Inferior parietal cortex (tissue), 1 donor: ENCODE results near the gene IGF2BP3.

ENCODE experiments used
- DNase-seq: peaks from one replicate; pipeline ENCODE4 v3.0.0-alpha.2; 2016; ENCODE audit errors: extremely low spot score

The IGF2BP3 gene

DNA sequence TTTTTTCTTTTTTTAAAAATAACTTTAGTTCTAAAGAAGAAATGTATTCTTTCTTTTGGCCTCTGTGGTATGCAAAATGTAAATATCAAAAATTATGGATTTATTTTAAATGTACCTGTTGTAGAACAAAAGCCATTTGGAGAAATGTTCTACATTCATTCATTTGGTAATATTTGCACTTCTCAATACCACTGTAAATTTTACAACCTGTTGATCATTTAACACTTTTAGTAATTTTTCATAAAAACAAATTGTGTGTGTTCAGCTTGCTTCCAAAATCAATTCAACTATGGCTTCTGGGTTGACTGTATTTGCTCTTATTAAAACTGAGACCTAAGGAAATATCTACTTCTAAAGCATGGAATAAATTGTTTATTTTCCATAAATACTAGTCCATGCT lies 2.3 kb upstream of the IGF2BP3 start:
- DNase-seq = no peak

DNA sequence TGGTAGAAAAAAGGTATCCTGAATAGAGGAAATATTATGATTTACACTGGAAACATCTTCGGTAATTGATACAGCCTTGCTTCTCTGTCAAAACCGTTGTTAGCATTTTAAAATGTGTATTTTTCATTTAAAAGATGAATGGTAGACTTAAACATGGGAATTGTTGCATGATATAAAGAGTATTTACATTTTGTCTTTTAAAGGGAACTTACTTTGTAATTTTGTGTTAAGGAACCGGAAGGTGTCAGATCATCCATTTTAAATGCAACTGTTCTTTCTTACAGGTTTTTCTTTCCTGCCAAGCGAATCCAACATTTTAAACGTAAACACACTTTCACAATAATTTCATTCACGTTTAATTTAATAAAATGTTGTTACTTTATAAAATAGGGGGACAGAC lies 1.8 kb upstream of the IGF2BP3 start:
- DNase-seq = no peak

DNA sequence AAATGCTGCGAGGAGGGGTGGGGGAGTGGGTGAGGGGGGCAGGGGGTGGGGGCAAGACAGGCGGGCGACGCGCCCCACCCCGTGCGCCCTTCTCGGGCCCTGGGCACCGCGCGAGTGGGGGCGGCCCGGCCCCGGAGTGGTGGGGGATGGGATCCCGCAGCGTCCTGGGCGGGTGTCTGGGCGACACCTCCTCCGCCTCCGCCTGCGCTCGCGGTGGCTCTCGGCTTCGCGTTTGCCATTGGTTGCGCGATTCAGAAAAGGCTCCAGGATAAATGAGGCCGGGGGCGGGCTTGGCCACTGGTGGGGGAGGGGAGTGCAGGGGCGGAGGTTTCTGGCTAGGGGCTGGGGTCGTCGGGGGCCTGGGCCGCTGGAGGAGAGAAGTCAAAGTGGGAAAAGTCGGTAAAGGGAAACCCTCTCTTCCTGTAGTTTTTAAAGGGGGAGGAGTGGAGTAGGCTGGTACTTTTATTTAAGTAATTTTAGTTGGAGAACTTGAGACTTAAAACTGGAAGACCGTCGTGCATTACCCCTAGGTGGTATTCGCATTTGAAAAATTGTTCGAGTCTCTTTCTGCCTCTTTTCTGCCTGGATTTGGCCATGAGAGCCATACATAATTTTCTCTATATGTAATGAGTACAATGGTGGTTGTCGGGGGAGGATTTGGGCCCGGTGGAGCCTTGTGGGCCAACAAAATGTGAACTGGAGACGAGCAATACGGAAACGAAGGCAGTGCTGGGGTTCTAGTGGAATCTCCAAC lies 992 bp upstream of the IGF2BP3 start:
- DNase-seq = no peak

DNA sequence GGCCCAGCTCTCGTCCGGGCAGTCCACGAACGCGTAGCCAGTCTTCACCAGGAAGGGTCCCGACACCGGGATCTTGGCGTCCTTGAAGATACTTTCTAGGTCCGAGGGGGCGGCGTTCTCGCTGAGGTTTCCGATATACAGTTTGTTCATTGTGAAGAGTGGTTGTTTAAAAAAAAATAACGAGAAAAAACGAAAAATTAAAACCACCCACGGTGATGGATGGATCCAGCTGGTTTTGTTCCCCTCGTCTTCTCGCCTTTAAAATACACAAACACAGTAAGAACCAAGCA lies 385 bp downstream of the IGF2BP3 start:
- DNase-seq = no peak

DNA sequence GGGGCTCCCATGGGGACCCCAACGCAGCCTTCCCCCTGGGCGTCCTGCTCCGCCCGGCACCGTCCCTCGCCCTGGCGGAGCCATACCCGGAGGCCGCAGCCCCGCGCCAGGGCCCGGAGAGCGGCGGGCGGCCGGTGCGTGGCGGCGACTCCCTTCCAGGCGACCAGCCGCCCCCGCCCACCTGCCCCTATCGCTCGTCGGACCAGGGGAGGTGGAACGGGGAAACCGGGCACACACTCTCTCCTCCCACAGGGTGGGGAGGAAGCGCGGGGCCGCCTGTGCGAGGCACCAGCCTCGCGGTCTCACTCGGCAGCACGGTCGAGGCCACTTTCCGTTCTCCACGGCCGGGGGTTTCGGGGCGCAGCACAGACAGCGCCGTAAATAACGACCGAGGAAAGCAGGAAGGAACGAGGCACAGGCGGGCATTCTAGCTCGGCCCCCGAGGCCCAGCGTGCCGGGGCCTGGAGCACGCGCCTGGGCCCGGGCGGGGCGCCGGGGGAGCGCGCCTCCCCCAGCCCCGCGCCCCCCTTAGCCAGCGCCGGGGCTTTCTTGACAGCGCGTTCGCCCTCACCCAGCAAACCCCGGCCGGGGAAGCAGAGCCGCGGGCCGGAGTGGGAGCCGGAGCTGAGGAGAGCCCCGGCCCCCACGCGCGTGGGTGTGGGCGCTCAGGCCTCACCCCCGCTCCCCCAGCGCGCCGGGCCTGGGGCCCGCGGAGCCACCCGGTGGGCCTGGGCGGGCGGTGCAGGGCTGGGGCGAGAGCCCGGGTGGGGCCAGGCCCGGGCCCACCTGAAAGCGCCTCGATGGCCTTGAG lies 936 bp downstream of the IGF2BP3 start:
- DNase-seq = no peak

DNA sequence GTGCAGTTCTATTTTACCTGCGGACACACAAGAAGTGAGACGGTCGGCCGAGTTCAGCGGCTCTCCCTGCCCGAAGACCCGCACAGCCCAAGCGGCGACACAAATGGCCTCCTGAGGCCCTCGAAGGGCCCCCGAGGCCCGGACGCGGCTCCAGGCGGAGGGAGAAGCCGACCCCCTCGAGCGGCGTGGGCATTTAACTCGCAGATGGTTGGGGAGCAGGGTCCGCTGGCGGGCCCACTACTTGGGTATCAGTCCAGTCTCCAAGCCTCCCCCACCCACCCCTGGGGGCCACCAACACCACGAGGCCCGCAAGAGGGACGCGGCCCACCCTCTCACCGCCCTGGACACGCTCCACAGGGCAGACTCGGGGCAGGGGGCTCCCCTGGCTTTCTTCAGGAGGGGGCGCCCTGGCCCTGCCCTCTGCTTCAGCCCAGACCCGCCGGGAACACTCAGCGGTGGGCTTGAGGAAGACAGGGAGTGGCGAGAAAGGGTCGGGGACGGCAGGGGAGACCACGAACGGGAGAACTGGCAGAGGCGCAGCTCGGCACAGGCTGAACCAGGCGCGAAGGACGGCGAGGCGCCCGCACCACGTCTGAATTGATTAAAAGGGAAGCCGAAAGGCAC lies 1.7 kb downstream of the IGF2BP3 start:
- DNase-seq = no peak

DNA sequence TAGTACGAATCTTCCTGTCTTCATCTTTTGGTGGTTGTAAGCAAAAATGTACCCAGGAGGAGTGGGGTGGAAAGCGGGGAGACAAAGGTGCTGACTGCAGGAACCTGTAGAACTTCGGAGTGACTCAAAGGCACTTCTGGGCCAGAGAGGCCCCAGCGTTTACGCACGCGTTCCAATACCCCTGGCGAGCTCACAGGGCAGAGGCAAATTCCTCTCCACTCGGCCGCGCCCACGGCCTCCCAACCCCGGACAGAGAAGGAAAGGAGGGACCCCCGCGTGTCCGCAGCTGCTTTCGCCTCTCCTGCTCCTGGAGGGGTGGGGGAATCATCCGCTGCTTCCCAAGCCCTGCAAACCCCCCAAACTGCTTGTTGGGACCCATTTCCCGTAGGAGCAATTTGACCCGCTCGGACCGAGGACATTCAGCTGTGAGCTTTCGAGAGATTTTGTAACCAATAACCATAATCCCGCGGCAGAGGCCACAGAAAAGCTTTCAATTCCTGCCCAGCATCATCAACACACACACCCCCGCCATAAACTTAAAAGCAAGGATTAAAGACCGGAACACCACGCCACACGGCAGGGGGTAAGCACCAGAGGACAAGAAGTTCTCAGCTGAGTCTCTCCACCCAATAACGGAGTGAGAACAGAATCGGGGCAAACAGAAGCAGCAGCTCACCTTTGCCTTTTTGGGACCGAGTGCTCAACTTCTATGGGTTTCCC lies 2.3 kb downstream of the IGF2BP3 start:
- no peak for DNase-seq

DNA sequence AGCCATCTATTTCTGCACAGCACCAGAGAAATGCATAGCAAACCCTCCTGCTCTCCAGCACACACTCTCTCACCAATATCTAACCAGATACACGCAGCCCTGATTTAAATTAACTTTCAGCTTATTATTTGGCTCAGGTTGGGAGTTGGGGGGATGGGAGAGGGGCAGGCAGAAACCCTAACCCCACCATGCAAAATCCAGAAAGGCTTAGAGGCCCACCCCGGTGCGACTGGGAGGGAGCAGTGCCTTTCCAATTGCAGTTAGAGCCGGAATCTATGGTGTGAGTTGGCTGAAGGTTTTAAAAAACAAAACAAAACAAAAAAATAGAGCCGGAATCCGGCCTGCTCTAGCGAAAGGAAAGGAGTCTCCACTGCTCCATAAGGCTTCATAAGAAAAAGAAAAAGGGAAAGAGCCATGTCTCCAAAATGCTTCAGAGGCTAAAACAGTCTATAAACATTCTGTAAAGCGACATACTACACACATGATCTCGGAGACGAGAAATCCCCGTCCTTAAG lies 2.9 kb downstream of the IGF2BP3 start:
- no peak for DNase-seq

DNA sequence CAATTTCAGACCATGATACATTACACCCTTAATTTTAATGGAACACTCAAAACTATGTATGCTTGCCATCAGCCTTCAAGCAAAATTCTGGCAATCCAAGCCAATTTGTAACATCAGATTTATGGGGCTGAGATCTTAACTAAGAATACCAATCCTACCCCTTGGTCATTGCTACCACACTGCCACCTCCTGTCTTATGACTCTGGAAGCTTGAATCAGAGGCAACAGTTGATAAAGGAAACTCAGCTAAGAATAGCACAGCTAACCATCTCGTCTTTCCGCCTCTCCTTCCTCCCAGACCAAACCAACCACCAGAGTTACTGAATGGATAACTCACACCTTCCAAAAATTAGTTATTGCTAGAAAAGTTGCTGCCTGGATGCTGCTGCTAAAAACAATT lies 7.4 kb downstream of the IGF2BP3 start:
- no peak for DNase-seq

DNA sequence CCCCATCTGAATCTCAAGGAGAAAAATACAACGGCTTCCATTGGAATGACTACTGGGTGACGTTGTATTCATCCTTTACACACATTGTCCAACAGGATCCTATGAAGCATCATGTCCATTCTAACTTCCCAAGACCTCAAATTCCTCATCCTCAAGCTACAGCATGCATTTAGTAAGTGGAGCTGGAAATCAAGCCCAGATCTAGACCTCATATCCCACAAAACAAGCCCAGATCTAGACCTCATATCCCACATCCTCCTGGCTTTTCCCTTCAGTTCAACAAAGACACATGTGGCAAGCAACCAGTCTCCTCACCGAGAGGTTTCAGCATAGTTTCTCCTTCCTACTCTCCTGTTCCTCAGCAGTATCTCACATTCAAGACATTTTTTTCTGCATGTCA lies 12.2 kb downstream of the IGF2BP3 start:
- DNase-seq = no peak

DNA sequence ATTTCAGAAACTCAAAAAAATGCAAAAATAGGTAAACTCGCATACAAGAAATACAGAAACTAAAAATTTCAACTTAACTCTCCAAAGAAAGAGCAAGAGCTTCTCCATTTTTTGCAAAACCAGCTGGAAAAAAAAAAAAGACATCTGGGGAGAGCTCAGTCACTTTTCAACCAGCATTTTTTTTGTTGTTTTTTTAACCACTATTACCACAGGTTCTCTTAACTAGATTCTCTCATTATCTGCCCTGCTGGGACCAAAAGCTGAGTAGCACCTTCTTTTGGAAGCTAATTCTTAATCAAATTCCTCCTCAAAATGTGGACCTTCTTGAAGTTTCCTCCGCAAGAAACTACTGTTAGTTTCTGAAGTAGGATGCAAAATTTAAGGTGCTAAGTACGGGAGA lies 14.2 kb downstream of the IGF2BP3 start:
- no peak for DNase-seq

DNA sequence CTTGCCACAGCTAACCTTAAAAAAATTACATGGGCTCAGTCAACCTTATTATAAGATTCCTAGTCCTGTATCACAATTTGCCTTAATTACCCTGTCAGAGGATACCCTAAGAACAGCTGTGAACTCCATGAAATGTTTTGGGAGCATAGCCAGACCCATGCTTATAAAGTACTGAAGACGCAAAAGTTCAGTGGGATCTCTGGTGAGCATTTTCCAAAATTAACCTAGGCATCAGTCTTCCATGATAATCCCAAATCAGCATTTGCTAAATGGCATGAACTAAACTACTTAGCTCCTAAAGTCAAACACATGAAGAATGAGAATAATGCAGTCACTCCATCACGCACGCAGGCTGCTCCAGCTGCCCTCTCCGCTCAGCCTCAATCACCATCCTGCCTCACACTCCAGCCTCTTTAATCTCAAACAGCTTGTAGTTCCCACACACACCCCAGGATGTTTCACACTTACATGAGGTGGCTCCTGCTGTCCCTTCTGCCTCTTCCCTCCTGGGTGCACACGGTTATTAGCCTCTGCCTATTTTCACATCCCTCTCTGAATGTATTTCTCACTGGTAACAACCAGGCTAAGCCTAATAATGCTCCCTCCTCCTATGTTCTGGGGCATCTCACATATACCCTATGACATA lies 15.3 kb downstream of the IGF2BP3 start:
- no peak for DNase-seq

DNA sequence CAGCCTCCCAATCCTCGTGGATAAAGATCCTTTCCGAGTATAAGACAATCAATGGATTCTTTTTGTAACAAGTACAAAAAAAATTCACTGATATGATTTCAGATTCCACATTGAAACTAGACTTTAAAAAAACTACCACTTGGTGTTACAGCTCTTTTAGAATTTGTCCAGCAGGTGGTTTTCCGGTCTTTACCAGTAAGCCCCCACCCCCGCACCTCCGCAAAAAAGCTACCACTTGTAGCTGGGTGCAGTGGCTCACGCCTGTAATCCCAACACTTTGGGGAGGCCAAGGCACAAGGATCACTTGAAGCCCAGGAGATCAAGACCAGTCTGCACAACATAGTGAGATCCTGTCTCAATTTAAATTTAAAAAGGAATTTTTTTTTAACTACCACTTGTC lies 19.8 kb downstream of the IGF2BP3 start:
- DNase-seq = no peak

DNA sequence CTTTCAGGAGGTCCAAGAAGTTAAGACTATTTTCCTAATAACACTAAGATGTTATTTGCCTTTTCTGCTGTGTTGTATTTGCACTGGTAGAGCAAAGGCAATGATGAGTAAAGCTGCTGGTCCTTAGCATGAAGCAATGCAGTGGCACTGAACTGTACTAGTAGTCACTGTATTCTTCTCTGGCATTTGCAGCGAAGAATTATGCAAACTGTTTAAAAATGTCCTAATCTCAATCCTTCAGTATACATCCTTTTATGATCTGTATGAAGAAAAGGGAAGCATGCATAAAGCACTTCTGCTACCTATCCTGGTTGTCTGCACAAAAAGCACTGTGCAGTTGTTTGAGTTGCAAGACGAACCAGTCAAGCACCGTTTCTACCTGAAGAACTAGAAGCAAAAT lies 20.4 kb downstream of the IGF2BP3 start:
- DNase-seq = no peak

DNA sequence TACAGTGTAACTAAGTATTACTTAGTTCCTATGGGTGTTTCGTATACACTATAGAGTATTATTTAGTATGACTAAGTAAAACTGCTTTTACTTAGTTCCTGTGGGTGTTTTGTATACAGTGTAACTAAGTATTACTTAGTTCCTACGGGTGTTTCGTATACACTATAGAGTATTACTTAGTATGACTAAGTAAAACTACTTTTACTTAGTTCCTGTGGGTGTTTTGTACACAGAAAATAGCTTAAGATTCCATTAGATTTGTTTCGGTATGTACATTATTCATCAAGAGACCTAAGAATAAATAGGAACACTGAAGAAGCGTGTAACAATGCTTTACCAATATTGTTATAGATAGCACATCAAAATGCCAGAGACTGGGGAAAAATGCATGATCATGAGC lies 25.0 kb downstream of the IGF2BP3 start:
- DNase-seq = no peak

DNA sequence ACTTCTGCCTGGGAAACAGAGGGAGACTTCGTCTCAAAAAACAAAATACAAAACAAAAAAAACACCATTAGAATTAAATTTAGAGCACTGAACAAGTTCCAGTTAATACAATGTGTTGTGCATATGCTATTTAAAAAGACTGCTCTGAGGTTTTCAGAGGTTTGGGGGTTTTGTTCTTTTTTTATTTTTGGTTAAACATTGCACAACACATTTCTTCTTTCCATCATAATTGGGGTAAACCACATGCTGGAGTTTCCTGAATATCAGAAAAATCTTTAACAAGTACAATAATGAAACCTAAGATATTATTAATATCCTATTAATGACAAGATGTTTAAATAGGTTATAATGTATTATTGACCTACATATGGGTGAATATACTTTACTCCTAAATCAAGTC lies 26.3 kb downstream of the IGF2BP3 start:
- no peak for DNase-seq

DNA sequence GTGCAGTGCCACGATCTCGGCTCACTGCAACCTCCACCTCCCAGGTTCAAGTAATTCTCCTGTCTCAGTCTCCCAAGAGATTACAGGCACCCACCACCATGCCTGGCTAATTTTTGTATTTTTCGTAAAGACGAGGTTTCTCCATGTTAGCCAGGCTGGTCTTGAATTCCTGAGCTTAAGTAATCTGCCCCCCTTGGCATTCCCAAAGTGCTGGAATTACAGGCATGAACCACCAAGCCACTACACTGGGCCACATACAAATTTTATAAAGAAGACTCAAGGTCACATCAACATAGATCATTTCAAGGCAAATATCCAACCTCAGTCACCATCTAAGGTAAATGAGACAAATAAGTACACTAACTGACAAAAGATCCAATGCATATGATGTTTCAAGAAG lies 32.1 kb downstream of the IGF2BP3 start:
- no peak for DNase-seq

DNA sequence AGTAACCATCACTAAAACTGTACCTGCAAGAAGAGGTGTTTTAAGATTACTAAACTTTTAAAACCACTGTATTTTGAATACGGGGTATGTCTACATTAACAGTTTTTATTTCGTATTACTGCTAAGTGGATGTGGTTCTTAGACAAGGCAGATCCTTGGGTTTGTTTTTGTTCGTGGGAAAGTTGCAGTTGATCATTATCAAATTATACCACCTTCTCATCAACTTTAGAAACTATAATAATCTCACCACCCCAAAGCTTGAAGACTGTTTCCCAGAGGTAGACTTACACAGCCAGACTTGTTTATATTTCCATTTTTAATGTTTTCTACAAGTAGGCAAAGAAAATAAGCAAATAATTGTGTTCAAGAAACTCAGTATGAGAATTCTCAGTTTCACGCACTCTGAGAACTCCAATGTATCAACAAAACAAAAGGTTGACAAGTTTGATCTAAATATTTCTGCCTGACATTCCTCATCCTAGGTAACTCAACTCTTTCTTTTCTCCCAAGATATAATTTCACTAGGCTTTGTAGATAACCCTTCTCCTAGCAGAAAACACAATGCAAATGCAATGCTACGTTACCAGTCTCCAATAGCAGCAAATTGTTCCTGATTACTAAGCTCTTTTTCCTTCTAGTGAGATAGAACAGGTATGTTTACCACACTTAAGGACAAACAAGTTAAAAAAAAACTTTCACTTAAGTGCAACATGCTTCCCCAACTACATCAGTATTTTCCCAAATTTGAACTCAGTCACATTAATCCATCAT lies 36.0 kb downstream of the IGF2BP3 start:
- DNase-seq = no peak

DNA sequence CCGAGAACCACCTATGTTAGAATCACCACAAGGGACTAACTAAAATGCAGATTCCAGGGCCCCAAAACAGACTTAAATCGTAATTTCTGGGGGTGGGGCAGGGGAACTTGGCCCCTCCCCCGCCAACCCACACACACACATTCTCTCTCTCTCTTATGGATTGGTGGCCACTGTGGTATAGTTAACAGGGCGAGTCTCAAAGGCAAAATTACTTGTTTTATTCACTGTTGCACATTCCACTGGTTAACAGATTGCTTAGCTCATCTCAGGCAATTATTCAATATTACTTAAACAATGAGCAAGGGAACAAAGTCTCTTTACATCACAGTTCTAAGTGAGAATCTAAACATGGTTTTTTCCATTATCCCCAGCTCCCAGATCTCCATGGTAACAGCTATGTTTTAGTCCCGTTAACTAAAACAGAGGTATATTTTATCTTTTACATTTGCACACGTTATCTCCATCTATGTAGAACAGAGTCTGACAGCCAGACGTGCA lies 38.5 kb downstream of the IGF2BP3 start:
- no peak for DNase-seq

DNA sequence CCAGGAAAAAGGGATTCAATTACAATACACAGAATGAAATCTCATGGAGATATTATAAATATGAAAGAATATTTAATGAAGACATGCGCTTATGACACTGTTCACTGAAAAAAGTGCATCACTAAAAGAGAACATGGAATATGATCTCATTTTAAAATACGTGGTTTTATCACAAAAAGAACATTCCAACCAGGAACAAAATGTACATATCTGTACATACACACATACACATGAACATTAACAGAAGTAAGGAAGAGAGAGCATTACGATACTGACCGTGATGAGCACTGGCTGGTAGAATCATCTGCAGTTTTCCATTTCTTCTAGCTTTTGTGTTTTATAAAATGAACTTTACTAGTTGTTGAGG lies 39.4 kb downstream of the IGF2BP3 start:
- DNase-seq = no peak

DNA sequence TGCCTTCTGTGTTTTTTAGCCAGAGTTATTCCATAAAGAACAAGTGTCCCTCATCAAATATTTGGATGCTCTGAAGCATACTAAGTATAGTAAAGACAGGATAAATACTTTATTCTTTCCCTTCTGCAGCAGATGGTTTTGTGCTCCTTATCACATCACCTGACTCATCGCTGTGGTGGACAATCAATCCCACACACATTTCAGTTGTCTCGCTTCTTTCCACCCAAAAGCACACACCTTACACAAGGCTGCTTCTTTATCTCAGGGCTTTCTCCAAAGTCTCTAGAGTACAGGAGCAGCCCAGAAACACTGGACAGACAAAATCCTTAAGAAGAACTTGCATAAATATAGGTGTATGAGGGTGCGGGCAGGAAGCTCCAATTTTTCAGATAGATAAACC lies 43.4 kb downstream of the IGF2BP3 start:
- DNase-seq = no peak
